Stimulated activated CD4-positive, alpha-beta T cell treated with anti-CD3 and anti-CD28 coated beads, TNF-alpha, amount 100 ng/mL, for 48 hours (primary cell): ENCODE results near the gene KCNE1.

Source experiments
- DNase-seq, 3 donors: peaks; one replicate each; pipeline ENCODE4 v3.0.0-alpha.2; 2020; ENCODE audit warnings: low read depth in 3 of 3

The KCNE1 gene

DNA sequence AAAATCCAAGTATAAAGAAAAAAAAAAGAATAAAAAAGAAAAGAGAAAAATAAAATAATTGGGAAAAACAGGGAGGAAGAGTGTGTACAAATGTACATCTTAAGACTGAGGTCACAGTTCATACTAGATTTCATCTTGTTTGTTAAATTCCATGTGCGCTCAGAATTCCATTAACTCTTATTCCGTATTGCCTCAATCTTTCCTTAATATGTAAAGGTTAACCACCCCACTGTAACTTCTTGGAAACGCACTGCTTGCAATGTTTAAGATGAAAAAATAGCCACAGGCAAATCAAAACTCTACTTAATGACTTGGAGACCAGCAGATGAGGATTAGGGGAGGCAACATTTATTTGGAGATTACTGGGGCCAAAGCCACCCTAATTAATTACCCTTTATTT, 23.9 kb upstream of the KCNE1 start:
- DNase-seq: no peak

DNA sequence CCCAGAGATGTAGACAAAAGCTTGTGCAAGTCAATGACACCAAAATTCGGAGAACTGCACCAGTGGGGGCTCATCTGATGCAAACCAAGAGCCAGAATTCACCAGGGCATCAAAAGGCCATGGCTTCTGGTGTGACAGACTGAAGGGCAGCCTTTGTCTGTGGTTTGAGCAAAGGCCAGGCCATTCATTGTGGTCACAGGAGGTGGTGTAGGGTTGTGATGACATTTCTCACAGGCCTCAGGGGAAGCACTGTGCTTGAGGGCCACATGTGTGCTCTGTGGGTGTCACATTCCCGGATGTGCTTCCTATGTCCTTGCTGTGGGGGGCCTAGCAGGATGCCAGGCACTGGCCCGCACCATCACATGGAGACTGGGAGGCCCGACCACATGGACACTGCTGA, 22.5 kb upstream of the KCNE1 start:
- DNase-seq: no peak

DNA sequence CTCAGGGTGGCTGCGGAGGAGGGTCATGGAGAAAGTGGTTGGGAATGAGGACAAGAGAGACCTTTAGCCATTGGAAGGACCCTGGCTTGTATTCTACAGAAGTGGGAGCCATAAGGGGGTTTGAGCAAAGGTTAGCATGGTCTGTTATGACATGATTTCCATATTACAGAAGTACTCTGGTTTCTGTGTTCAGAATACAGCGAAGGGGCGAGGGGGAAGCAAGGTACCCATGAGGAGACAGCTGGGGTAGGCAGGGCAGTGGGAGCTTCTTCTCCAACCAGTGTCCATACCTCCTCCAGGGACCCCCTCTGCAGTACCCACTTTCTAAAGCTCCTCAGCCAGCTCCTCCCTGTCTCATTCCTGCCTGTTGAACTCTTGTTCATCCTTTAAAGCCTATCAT, 21.9 kb upstream of the KCNE1 start:
- DNase-seq: no peak

DNA sequence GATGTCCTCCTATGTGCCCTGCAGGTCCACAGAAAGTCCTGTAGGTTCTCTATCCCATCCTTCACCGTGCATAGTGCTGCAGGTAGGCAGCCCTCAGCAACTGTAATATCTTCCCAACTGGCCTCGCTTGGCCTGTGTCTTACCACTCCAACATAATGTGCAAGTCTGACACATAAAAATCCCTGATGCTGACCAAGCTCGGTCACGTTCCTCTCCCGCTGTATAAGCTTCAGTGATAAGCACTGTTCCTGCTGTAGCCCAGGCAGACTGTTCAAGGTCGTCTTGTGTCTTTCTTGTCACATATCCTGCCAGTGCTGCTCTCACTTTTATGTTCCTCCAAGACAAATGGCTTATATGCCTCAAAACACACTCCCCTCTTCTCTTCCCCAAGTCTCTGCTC, 19.4 kb upstream of the KCNE1 start:
- no peak for DNase-seq

DNA sequence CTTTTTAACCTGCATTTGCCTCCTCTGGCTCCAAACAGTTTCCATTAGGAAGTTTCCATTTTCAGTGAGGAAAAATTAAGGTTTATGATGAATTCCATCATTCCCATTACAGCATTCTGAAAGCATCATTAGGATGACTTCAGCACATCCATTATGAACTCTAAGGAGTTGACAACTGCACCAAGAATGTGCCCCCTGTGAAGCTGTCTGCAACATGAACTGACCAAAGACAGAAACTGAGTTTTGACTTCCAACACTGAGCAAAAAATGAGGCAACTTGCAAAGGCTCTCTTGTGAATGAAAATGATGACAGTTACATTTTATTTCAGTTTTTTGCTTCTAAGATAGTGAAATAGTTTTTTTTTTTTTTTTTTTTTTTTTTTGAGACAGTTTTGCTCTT, 18.3 kb upstream of the KCNE1 start:
- no peak for DNase-seq

DNA sequence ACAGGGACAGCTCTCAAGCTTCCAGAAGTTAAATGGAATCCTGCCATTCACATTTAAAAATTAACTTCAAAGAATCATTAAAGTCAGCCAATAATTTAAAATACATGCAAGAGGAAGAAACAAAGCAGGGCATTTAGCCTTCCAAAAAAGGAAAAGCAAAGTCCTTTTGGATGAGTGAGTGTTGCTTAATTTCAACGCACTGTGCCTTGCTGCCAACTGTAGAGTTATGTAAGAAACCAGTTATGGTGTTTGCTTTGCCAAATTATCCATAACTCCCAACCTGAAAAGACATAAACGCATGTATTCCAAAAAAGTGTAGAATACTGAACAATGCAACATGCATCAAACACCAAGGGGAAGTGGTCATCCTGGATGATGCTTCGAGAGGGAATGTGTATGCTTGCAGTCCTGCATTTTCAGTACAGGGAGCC, 16.1 kb upstream of the KCNE1 start:
- no peak for DNase-seq

DNA sequence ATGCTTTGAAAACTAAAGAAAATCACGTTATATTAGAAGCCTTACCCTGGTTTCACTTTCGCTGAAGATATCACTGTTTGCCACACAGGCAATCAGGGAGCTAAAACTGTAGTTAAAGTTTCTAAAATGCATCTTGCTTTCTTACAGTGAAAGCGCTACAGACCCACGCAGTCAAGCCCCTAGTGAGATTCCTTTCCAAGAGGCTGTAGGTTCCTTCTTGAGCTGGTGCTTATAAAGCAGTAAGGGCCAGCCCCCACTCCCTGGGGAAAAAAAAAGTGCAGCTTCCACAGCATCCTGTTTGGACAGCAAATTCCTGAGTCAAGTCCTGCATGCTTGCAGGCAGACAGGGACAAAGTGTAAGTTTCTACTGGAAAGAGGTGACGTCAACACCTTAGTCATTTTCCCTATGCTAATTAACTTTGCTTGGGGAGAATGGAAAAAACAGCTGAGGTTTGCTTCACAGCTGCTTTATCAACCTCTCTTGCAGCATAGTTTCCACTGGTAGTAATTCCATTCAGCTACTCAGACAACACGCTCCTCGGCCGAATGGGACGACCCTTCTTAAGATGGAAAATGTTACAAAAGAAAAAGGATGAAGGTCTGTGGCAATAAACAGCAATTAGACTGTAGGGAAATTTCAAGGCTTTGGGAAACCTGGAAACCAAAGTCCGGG, 14.7 kb upstream of the KCNE1 start:
- DNase-seq: peak; percentile 5 to 26 (median 22)

DNA sequence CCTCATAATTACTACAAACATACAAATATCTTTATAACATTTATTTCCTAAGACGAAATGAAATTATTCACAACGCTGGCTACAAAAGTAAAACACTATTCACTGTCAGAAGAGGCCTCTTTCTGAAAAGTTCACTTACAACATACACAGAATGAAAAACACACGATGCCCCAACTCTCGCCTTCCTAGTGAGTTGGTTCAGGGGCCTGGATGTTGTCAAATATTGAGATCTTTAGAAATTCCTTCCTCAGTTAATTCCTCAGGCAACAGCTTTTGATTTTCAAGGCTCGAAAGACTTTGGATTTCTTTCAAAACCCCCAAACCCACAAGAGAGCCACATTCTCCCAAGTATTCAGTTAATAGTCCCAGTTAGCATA, 14.2 kb upstream of the KCNE1 start:
- no peak for DNase-seq

DNA sequence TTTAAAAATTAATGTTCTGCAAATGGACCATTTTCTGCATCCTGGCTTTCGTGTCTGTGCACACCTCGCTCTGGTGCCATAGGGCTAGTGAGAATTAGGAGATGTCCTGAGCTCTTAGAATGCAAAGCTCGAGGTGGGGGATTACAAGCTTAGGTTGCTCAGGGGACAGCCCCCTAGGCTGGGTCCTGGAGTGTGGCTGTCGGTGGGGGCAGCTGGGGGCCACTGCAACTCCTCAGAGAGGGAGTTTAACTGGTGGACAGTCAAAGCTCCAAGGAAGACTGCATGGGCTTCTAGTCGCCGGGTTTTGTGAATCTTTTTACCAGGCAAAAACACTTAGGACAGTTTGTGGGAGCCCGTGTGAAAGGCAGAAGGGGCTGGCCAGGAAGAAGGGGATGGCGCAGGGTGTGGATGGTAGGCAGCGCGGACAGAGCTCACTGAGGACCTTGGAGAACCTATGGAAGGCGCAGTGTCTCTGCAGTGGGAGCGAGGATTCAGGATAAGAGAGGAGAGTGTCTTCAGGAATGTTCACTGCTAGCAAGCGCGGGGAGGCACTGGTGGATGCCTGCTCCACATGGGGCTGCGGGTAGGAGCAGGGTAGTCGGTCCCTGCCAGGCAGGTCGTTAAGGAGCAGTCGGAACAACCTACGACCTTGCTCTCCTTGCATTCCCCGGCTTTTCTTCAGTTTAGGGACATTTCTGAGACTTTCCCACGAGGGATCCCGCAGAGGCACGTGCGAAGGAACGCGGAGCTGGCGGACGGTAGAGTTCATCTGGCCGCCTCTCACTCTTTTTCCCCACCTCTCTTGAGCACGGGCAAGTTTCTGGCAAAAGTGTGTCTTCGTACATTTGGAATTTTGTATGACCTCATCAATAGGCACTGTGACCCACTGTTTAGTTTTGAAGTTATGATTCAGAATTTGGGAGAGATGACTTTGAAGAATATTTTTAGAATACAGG, 12.9 kb upstream of the KCNE1 start:
- no peak for DNase-seq

DNA sequence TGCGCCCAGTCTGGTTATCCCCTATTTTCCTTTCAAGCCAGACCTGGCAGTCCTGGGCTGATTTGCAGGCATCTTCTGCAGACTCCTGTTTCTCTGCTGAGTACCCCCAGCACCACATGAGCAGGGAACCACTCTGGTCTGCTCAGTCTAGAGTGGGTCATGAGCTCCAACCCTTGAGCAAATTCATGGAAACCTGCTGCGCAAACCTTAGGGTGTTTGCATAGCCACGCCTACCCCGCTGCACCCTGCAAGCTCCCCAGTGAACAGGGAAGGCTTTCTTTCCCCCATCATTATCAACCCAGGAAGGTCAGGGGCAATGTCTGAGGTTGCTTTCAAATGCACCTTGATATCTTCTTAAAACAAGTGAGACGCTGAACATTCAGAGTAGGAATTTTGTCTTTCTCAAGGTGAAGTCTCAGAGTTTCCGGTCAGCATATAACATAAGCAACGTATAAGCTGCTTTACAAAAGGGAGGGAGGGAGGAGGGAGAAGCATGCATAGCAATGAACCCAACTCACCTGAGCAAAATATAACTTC, 11.1 kb upstream of the KCNE1 start:
- DNase-seq: no peak

DNA sequence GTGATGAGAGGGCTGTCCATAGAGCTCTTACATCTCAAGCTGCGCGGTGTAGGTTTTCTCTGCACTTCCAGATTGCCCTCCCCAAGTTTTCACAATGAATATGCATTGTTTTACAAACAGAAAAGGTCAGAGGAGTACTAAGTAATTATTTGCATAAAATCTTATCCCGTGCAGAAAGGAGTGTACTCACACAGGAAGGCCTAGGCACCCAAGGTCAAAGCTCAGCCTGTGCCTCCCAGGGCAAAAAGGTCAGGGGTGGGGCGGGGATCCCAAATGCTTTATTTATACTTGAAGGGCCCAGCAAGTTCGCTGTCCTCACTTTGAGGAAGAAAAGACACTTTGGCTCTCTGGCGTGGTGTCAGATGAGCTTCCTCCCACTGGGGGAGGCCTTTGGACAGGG, 10.3 kb upstream of the KCNE1 start:
- DNase-seq: no peak

DNA sequence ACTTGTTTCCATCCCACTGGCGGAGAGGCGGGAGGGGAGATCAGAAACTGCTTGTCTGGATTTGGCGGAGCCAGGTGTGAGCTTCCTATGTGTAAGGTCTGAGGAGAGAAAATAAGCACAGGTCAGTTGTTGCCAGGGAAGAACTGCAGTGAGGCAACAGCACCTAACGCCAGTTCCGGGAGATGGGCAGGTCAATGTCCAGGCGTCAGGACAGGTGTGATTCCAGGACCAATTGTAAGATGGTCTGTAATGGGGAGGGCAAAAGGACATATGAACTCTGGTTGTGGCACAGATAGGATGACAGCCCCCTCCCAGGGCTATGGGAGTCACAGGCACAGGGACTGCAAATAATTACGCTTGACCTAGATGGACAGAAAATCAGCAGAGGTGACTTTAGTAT, 9.6 kb upstream of the KCNE1 start:
- DNase-seq: no peak

DNA sequence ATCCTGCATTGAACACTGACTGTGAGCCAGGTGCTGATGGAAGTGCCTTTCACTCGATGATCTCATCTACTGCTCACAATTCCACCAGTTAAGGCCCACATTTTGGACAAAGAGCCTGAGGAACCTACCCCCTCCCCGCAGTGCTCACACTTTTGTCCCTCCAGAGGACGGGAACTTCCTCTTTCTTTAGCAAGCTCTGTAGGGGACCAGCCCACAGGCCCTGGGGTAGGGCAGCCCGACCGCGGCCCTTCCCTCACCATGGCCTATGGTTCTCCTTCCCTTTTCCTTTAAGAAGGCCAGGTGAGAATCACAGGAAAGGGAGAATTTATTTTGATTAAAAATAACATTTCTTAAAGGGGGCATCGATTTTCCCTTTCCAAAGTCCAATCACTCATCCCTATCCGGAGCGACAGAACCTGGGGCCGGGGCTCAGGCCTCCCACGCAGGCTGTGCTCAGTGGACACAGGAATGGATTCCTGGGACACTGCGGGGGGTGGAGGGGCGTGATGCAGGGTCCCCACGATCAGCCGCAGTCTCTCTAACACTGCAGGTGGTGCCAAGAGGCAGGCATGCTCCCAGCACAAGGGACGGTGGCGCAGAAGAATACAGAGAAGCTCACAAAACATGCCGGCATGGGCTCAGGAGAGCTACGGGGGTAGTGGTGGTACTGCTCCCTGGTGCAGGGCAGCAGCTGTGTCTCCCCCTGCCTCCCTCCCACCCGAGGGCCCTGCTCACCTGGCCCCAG, 8.9 kb upstream of the KCNE1 start:
- DNase-seq: no peak

DNA sequence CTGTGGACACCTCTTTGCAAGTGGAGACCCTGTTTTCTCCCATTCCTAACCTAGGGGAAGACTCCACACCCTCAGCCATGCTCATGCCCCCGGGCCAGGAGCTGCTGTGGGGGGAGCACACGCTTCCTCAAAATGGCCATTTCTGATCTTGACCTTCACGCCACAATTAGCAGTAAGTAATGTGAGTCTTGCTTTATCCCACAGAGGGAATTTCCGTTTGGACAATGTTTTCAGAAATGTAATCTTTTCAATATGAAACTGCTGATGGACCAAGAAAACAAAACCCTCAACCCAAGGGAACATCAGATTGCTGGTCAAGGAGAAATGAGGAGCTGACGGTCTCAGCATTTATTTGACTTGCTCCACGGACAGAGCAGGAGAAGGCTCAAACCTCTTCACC, 8.3 kb upstream of the KCNE1 start:
- no peak for DNase-seq

DNA sequence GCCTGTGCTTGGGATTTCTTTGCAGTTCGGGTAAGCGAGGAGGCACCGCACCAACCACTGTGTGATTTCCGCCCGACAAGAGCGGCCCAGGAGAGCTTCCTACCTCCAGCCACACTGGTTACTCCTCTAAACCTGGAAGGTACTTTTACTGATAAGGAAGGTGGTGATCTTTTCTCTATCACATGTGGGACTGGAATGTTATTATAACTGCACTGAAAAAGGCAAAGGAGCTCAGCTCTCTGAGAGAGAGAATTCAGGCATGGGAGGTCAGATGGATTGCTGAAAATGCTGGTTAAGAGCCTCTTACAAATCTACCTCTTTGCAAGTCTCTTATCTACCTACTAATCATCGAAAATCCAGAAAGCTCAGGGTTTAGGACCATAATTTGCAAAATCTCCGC, 7.7 kb upstream of the KCNE1 start:
- no peak for DNase-seq

DNA sequence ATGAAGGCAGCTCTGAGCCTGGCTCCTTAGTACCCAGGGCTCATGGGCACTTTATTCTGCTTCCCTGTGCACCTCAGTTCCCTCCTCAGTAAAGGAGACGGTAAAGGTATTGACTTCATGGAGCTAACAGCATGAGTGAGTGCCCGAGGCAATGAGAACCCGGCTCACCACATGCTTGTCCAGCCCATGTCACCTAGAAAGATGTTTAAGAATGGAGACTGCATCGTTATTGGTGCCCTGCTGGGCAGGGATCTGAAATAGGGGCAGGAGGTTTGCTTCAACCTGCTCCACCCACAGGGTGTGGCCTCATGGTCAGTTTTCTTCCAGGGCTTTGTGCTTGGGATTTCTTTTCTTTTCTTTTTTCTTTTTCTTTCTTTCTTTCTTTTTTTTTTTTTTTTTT, 7.0 kb upstream of the KCNE1 start:
- no peak for DNase-seq

DNA sequence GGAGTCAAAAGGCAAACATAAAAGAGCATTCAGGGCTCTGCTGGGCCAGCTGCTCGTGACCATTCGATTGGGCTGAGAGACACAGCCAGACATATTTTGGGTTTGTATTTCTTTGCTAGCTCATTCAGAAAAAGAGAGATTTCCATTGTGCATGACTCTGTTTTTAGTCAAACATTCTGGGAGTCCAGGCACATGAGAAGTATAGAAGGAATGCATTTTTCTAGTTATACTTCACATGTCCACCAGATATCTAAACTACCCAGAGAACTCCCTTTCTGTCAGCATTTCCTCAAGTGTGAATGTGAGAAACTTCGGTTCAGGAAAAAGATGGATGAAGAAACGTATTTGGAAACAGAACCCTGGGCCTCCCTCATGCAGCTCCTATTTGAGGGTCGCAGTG, 6.3 kb upstream of the KCNE1 start:
- DNase-seq: no peak

DNA sequence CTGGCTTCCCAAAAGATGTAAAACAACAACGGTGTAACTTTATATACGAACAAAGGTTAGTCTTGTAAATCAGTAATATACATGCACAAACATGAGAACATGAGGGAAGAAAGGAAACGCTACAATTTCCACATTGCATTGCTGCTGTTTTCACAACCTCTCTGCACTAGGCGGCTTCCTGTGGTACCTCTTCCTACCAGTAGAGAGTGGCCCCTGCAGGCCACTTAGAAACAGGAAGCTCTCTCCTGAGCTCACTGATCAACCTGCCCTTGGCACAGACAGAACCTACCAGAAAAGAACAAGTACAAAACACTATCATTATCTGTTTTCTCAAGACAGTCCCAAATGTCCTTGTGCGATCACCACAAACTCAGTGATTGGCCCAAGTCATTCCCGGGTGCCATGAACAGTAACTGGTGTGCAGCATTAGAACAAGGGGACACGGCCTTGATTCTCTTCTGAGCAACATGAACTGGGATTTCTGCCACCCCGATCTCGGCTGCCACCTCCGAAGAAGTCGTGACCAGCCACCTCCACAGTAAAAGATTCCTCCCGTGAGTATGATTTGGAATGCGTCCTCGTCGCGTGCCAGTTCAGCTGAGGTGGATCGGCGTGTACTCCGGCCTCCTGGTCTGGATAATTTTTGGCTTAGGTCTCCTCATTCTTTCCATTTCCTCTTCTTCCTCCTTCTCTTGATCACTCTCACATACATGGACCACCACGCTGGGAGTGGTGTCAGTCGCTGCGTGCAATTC, 5.7 kb upstream of the KCNE1 start:
- DNase-seq: no peak

DNA sequence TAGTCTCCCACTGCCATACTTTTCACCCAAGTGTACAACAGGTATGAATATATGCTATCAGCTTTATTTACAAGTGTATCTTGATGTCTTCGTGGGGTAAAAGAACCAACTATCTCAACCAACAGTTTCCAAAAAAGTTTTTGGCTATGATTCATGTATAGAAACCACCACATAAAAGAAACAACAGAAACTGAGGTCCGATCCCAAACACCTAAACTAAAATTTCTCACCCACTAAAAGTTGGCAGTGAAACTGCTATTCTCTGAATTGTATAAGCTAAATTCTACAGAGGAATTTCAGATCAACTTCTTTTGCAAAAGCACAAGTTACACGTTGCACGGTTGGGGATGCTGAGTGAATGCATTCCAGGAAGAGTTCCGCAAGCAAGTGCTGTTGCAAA, 5.0 kb upstream of the KCNE1 start:
- no peak for DNase-seq

DNA sequence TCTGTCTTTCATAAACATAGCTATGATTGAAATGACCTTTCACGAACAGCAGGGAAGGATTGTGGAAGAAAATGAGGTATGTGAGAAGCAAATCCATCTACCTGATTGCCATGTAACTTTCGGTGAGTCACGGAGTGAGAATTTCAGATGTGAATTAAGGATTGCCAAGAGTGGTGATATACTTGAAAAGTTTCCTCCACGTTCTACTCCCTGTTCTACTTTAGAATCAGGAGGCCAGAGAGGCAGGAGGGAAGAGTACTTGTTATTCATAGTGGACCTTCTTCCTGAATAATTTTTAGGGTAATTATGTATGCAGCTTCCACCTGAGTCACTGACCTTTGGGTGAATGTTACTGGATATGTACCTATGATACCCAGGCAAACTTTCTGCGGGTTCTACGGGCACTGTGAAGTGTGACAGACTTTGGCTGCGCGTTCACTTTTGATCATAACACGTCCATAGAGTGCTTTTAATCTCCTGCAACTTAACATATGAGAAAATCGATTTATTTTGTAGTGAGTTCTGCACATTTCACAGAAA, 2.6 kb upstream of the KCNE1 start:
- DNase-seq: no peak

DNA sequence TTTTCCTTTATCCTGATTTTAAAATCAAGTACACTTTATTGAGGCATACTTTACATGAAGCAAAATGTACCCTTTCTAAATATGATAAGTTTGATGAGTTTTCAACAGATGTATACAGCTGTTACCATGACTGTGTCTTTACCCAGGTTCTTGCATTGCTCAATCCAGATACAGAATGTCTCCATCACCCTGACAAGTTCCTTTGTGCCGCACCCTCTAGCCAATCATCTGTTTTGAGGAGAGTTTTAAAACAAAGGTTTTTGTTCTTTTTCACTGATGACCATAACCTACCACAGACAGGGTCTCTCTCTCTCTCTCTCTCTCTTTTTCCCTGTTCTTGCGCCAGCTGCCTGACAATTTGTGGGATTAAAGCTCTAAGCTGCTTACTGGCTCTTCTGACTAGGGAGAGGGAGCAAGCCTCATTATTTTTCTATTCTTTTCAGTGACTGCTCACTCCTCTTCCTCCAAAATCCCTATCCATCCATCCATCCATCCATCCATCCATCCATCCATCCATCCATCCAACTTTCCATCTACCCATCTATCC, 1.2 kb upstream of the KCNE1 start:
- DNase-seq: no peak
